Liver (tissue), 9 donors: ENCODE data around the gene C12orf54. TPM values are rescaled to one million over a fixed set of nuclear protein-coding genes. Genes with fewer than 3 reads are reported as not detected.
"Not testable (repeated sequence)": the region's sequence is repeated elsewhere in the genome, so short reads cannot be mapped to it uniquely, and the experiment has no call there.

Experiments
- DNase-seq: peaks from one replicate; pipeline ENCODE4 v3.0.0-alpha.2; 2017; ENCODE audit warnings: low spot score
- H3K27ac ChIP-seq, 2 donors: one replicate each; pipeline ENCODE4 v1.7.0; 2013; ENCODE audit warnings: inconsistent platforms in 2 of 2, low read length in 2 of 2, control low read depth in 1 of 2, low read depth in 1 of 2, mild to moderate bottlenecking in 1 of 2
- H3K27me3 ChIP-seq, 4 donors: one replicate each; pipeline versions ENCODE4 v1.6.1 to v1.7.0; 2013; ENCODE audit warnings: low read length in 3 of 4, inconsistent platforms in 1 of 4, mild to moderate bottlenecking in 1 of 4, moderate library complexity in 1 of 4; ENCODE audit not compliant: control insufficient read depth in 4 of 4, insufficient read depth in 4 of 4
- H3K36me3 ChIP-seq, 4 donors: one replicate each; pipeline versions ENCODE4 v1.6.1 to v1.7.0; 2013; ENCODE audit warnings: low read length in 3 of 4, mild to moderate bottlenecking in 3 of 4, low read depth in 1 of 4, moderate library complexity in 1 of 4; ENCODE audit not compliant: control insufficient read depth in 4 of 4, insufficient read depth in 3 of 4
- H3K4me1 ChIP-seq, 4 donors: one replicate each; pipeline versions ENCODE4 v1.6.1 to v1.7.0; 2013; ENCODE audit warnings: low read length in 3 of 4, mild to moderate bottlenecking in 3 of 4, moderate library complexity in 1 of 4; ENCODE audit not compliant: control insufficient read depth in 4 of 4, insufficient read depth in 4 of 4
- H3K4me3 ChIP-seq, 3 donors: one replicate each; pipeline versions ENCODE4 v1.6.1 to v1.7.0; 2013; ENCODE audit warnings: low read length in 3 of 3, control low read depth in 1 of 3, low read depth in 1 of 3, mild to moderate bottlenecking in 1 of 3
- H3K9ac ChIP-seq, 2 donors: one replicate each; pipeline ENCODE4 v1.7.0; 2013; ENCODE audit warnings: low read length in 2 of 2, mild to moderate bottlenecking in 2 of 2, moderate library complexity in 2 of 2, control low read depth in 1 of 2, low read depth in 1 of 2
- H3K9me3 ChIP-seq, 4 donors: one replicate each; pipeline versions ENCODE4 v1.6.1 to v1.7.0; 2013; ENCODE audit warnings: low read length in 3 of 4; ENCODE audit not compliant: control insufficient read depth in 4 of 4
- ATF3 ChIP-seq: IDR thresholded peaks from 2 replicates; pipeline ENCODE4 v1.6.1; 2016; ENCODE audit warnings: antibody characterized with exemption
- EGR1 ChIP-seq, 2 donors: IDR thresholded peaks; 2 replicates each; pipeline ENCODE4 v1.6.1; 2016 to 2018; ENCODE audit warnings: antibody characterized with exemption in 2 of 2, low read depth in 2 of 2
- FOXA1 ChIP-seq: IDR thresholded peaks from 2 replicates; pipeline ENCODE4 v1.6.1; 2016; ENCODE audit warnings: antibody characterized with exemption
- FOXA2 ChIP-seq: IDR thresholded peaks from 2 replicates; pipeline ENCODE4 v1.6.1; 2016; ENCODE audit warnings: antibody characterized with exemption
- GABPA ChIP-seq, 2 donors: IDR thresholded peaks in 1 of 2; conservative IDR thresholded peaks in 1 of 2; 2 replicates each; pipeline ENCODE4 v1.6.1; 2016; ENCODE audit warnings: antibody characterized with exemption in 2 of 2, mild to moderate bottlenecking in 1 of 2, moderate library complexity in 1 of 2
- HNF4A ChIP-seq, 2 donors: conservative IDR thresholded peaks; 2 replicates each; pipeline ENCODE4 v1.6.1; 2016; ENCODE audit warnings: antibody characterized with exemption in 2 of 2, mild to moderate bottlenecking in 2 of 2
- HNF4G ChIP-seq: IDR thresholded peaks from 2 replicates; pipeline ENCODE4 v1.6.1; 2016; ENCODE audit warnings: antibody characterized with exemption
- JUND ChIP-seq, 2 donors: IDR thresholded peaks; 2 replicates each; pipeline ENCODE4 v1.6.1; 2016; ENCODE audit warnings: antibody characterized with exemption in 2 of 2
- NR2F2 ChIP-seq: IDR thresholded peaks from 2 replicates; pipeline ENCODE4 v1.6.1; 2016; ENCODE audit warnings: antibody characterized with exemption
- RAD21 ChIP-seq, 2 donors: IDR thresholded peaks; 2 replicates each; pipeline ENCODE4 v1.6.1; 2016; ENCODE audit warnings: antibody characterized with exemption in 2 of 2, mild to moderate bottlenecking in 2 of 2
- RXRA ChIP-seq, 2 donors: IDR thresholded peaks; 2 replicates each; pipeline ENCODE4 v1.6.1; 2017 to 2018; ENCODE audit warnings: antibody characterized with exemption in 2 of 2, mild to moderate bottlenecking in 1 of 2
- SP1 ChIP-seq: IDR thresholded peaks from 2 replicates; pipeline ENCODE4 v1.6.1; 2018; ENCODE audit warnings: antibody characterized with exemption, mild to moderate bottlenecking
- YY1 ChIP-seq: IDR thresholded peaks from 2 replicates; pipeline ENCODE4 v1.6.1; 2016; ENCODE audit warnings: antibody characterized with exemption, mild to moderate bottlenecking
- WGBS: extraction: QIAGEN DNeasy Blood & Tissue Kit; methylation state at CpG from one replicate; pipeline ENCODE4 v1.1.7; 2013; 5-methylcytosine and 5-hydroxymethylcytosine counted together
- polyA plus RNA-seq, 2 donors: library from polyadenylated mRNA; stranded (reverse) in 1 of 2; unstranded in 1 of 2; fragments of 200-250 nt in 1 of 2; fragments of >200 nt in 1 of 2; fragmentation: Nextera tagmentation in 1 of 2; extraction: Ambion mirVana in 1 of 2; gene quantifications; one replicate each; pipeline versions ENCODE4 v1.2.1 to v1.2.3, GENCODE V29; 2013 to 2015
- total RNA-seq, 2 donors: library from RNA; depleted of rRNA; stranded (reverse); fragments of >200 nt; gene quantifications; one replicate each; pipeline ENCODE4 v1.2.3, GENCODE V29; 2014
- TF ChIP-seq, protein P1 (sequence below): IDR thresholded peaks from 2 replicates; pipeline ENCODE4 v1.6.1; 2016; ENCODE audit warnings: antibody characterized with exemption, mild to moderate bottlenecking
- donor health status: healthy.
- donor health status: healthy.
- donor health status: healthy.
- donor health status: healthy.
- donor health status: healthy.

Gene C12orf54
- total and polyA plus RNA-seq, 4 donors, result not detected

GRCh38 chr12:48514728-48515127 is 32.4 kb downstream of the C12orf54 start:
- H3K9ac ChIP-seq, result no peak overlapping the region
- no peaks in the 10 kb centered on the region for H3K4me1 ChIP-seq
- H3K36me3 ChIP-seq, result no peaks in the 10 kb centered on the region
- H3K4me3 ChIP-seq, result no peak overlapping the region
- no peak overlapping the region for H3K27ac ChIP-seq
- H3K9me3 ChIP-seq, result peaks cover 0 to 2% (median 0%) of the 10 kb centered on the region in 4 donors
- TF ChIP-seq HNF4A (conservative IDR thresholded peaks at IDR 0.05) (no peak), SP1 (no peak)
- H3K27me3 ChIP-seq, result peaks cover 0 to 7% (median 0%) of the 10 kb centered on the region in 4 donors
- DNase-seq, result no peak
- WGBS, result 81% methylated on average over 1 of the region's 1 CpG

GRCh38 chr12:48520381-48520780 is 38.1 kb downstream of the C12orf54 start:
- not testable (repeated sequence) for H3K4me1 ChIP-seq, H3K9ac ChIP-seq, H3K27ac ChIP-seq, H3K36me3 ChIP-seq, DNase-seq, H3K27me3 ChIP-seq, H3K4me3 ChIP-seq, H3K9me3 ChIP-seq
- WGBS, result 91% methylated on average over 24 of the region's 24 CpGs

DNA sequence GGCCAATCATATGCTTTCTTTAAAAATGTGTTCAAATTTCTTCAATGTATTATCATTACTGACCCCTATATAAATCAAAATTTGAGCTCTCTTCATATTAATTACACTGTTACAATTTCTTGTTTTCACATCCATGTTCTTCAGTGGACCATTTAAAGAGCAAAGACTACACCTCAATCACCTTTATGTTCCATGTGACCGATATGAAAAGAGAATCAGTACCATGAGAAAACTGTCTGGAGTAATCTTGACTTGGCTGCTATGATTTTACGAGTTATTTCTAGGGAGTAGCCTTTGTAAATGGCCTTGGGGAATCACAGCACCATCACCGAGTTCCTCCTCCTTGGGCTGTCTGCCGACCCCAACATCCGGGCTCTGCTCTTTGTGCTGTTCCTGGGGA is 43.0 kb downstream of the C12orf54 start, which contains the start of gene OR8S1:
TSS of gene OR8S1 (plus strand) at position 301 of the 400 bp plus-strand sequence. CDS start at position 301, 0 bp downstream.
- H3K9ac ChIP-seq, result no peak within 1 kb of the TSS
- WGBS, result 87% methylated on average over 5 of the region's 5 CpGs
- H3K27me3 ChIP-seq, result peaks cover 0 to 5% (median 0%) of the 10 kb centered on the region in 4 donors
- no peak within 1 kb of the TSS for H3K4me3 ChIP-seq
- H3K27ac ChIP-seq, result no peak within 1 kb of the TSS
- DNase-seq, result no peak
- no peaks in the 10 kb centered on the region for H3K36me3 ChIP-seq
- no peaks in the 10 kb centered on the region for H3K4me1 ChIP-seq
- TF ChIP-seq RXRA (IDR thresholded peaks at IDR 0.05) (no peak), ATF3 (no peak), FOXA2 (no peak), RAD21 (IDR thresholded peaks at IDR 0.05) (no peak), JUND (IDR thresholded peaks at IDR 0.05) (no peak), YY1 (no peak), SP1 (no peak), HNF4G (no peak), NR2F2 (no peak)
- no peaks in the 10 kb centered on the region for H3K9me3 ChIP-seq

DNA sequence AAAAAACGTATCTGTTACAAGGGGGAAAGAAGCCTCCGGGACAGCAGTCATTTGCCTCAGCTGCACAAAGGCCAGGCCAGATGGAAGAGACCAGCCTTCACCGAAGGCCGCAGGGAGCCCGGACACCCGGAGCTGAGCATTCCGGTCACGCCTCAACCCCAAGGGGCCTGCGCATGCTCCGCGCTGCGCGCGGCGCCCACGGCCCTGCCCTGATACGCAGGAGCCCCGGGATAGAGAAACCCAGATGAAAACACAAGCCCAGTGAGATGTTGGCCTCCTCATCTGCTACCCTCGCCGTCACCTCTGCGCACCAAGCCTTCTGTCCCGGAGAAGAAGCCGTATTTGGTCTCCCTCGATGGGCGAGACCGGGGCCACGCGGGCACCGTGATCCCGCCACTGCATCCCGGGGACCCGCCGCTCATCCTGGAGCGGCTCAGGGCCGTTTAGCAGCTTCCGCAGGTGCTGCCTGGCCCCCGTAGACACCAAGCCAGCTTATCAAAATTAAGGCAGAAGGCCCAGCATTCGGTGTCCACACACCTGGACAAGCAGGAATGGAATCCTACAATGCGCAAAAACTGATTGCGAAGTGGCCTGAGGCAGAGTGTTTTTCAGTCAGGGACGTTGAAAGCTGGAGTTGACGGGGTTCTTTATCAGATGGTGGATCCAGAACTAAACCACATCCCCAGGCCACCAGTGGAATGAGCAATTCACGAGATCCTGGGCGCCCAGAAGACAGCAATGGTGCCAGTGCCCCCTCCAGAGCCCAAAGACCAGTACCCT is 45.8 kb downstream of the C12orf54 start:
- Histone ChIP-seq H3K27ac (no peak overlapping the region), H3K36me3 (no peaks in the 10 kb centered on the region), H3K27me3 (peaks cover 0 to 5% (median 0%) of the 10 kb centered on the region in 4 donors), H3K9ac (no peak overlapping the region), H3K9me3 (no peaks in the 10 kb centered on the region), H3K4me1 (no peaks in the 10 kb centered on the region), H3K4me3 (no peak overlapping the region)
- WGBS, result 90% methylated on average over 44 of the region's 44 CpGs
- TF ChIP-seq SP1 (no peak), NR2F2 (no peak), EGR1 (IDR thresholded peaks at IDR 0.05; ENCODE audit: low read depth in 2 of 2) (no peak), GABPA (IDR thresholded peaks at IDR 0.05 in 1 of 2, conservative IDR thresholded peaks at IDR 0.05 in 1 of 2) (no peak), FOXA2 (no peak), ATF3 (no peak), JUND (IDR thresholded peaks at IDR 0.05) (no peak), FOXA1 (no peak), RXRA (IDR thresholded peaks at IDR 0.05) (no peak), YY1 (no peak), RAD21 (IDR thresholded peaks at IDR 0.05) (no peak)
- TF ChIP-seq, protein P1, sequence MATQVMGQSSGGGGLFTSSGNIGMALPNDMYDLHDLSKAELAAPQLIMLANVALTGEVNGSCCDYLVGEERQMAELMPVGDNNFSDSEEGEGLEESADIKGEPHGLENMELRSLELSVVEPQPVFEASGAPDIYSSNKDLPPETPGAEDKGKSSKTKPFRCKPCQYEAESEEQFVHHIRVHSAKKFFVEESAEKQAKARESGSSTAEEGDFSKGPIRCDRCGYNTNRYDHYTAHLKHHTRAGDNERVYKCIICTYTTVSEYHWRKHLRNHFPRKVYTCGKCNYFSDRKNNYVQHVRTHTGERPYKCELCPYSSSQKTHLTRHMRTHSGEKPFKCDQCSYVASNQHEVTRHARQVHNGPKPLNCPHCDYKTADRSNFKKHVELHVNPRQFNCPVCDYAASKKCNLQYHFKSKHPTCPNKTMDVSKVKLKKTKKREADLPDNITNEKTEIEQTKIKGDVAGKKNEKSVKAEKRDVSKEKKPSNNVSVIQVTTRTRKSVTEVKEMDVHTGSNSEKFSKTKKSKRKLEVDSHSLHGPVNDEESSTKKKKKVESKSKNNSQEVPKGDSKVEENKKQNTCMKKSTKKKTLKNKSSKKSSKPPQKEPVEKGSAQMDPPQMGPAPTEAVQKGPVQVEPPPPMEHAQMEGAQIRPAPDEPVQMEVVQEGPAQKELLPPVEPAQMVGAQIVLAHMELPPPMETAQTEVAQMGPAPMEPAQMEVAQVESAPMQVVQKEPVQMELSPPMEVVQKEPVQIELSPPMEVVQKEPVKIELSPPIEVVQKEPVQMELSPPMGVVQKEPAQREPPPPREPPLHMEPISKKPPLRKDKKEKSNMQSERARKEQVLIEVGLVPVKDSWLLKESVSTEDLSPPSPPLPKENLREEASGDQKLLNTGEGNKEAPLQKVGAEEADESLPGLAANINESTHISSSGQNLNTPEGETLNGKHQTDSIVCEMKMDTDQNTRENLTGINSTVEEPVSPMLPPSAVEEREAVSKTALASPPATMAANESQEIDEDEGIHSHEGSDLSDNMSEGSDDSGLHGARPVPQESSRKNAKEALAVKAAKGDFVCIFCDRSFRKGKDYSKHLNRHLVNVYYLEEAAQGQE, result no peak
- no peak for DNase-seq
